ENCODE measurements around the gene GSTM1. TPM values are rescaled to one million over a fixed set of nuclear protein-coding genes. Genes with fewer than 3 reads are reported as not detected.
"Not testable (repeated sequence)": the region's sequence is repeated elsewhere in the genome, so short reads cannot be mapped to it uniquely, and the experiment has no call there.

Gene GSTM1
- total and polyA plus RNA-seq, 2 donors (not counting 3 experiments of a cell fraction or from before 2014, with no cell fraction given): 35.5 TPM; not detected in 1

GRCh38 chr1:109697066-109697465 lies 9.4 kb downstream of the GSTM1 start:
- Histone ChIP-seq H3K27ac (ENCODE audit: insufficient read depth, low read depth, low read length) (no peak overlapping the region), H3K27me3 (ENCODE audit: control insufficient read depth in 2 of 2, insufficient read depth in 2 of 2, low read length in 2 of 2) (no peaks in the 10 kb centered on the region), H3K9ac (replicated peaks; ENCODE audit: extremely low read depth, insufficient read depth, low read length) (no peak overlapping the region), H3K9me1 (replicated peaks; ENCODE audit: control insufficient read depth, extremely low read depth, insufficient read depth, low read length) (no peaks in the 10 kb centered on the region), H3K36me3 (ENCODE audit: control insufficient read depth in 2 of 2, extremely low read depth in 1 of 2, insufficient read depth in 2 of 2, low read length in 2 of 2) (no peaks in the 10 kb centered on the region), H3K4me2 (ENCODE audit: insufficient read depth, low read length) (no peak overlapping the region), H4K20me1 (replicated peaks; ENCODE audit: control insufficient read depth, extremely low read depth, insufficient read depth, low read length) (no peaks in the 10 kb centered on the region), H3K9me3 (replicated peaks; ENCODE audit: control insufficient read depth, insufficient read depth, low read length) (no peaks in the 10 kb centered on the region), H3K4me1 (ENCODE audit: control insufficient read depth, extremely low read depth, insufficient read depth, low read length) (no peaks in the 10 kb centered on the region), H3K4me3 (replicated peaks in 1 of 3; ENCODE audit: insufficient read depth in 1 of 3, low read depth in 1 of 3, low read length in 3 of 3) (no peak overlapping the region), H2AFZ (ENCODE audit: low read depth, low read length) (no peak overlapping the region), H3K79me2 (ENCODE audit: control insufficient read depth, insufficient read depth, low read length) (no peaks in the 10 kb centered on the region)
- DNase-seq (ENCODE audit: low read depth, low spot score) (no peak), FAIRE-seq (no peak)
- intact Hi-C loops (cut with micrococcal nuclease): no loop called here
- CTCF ChIA-PET: interaction anchor here (0.6 kb wide), 1 partner anchor 67 kb away, joined by 3 read pairs; no protein-coding TSS in a partner anchor
- BruUV-seq (replicated peaks): no TSS peak
- POLR2A ChIA-PET: interaction anchor here (0.7 kb wide), 1 partner anchor 52 kb away, joined by 3 read pairs; no protein-coding TSS in a partner anchor
- TF ChIP-seq MYC (IDR thresholded peaks at IDR 0.05; ENCODE audit: low read depth, low read length): no peak
- no peak for TF ChIP-seq POLR2AphosphoS5 (IDR thresholded peaks at IDR 0.05; ENCODE audit: insufficient read depth, low read depth, low read length)
- no peak for TF ChIP-seq GATA2 (IDR thresholded peaks at IDR 0.05; ENCODE audit: insufficient read depth, insufficient read length, low read depth, low read length)
- no peak for TF ChIP-seq JUN (IDR thresholded peaks at IDR 0.05; ENCODE audit: borderline replicate concordance, insufficient read depth, insufficient read length, low read depth)
- no peak for TF ChIP-seq EZH2 (IDR thresholded peaks at IDR 0.05; ENCODE audit: borderline replicate concordance, low read depth, low read length, severe bottlenecking)
- TF ChIP-seq FOS (IDR thresholded peaks at IDR 0.05; ENCODE audit: borderline replicate concordance, insufficient read depth, low read length): no peak
- no peak for TF ChIP-seq CTCF (IDR thresholded peaks at IDR 0.05; ENCODE audit: extremely low read depth in 1 of 2, insufficient read depth in 1 of 2, low read depth in 1 of 2, low read length in 2 of 2)
- TF ChIP-seq POLR2A (IDR thresholded peaks at IDR 0.05; ENCODE audit: low read depth, low read length): no peak
- TF ChIP-seq MAX (IDR thresholded peaks at IDR 0.05; ENCODE audit: insufficient read depth, insufficient read length): no peak
- dilution Hi-C loops (cut with MboI; ENCODE audit: extremely low pct_ligation_motif_present, low sequenced_read_pairs): no loop called here

- H3K4me2 ChIP-seq (ENCODE audit: insufficient read depth, low read length); H3K9me3 ChIP-seq (replicated peaks; ENCODE audit: control insufficient read depth, insufficient read depth, low read length); dilution Hi-C loops (cut with MboI; ENCODE audit: extremely low pct_ligation_motif_present, low sequenced_read_pairs); H4K20me1 ChIP-seq (replicated peaks; ENCODE audit: control insufficient read depth, extremely low read depth, insufficient read depth, low read length); H3K9me1 ChIP-seq (replicated peaks; ENCODE audit: control insufficient read depth, extremely low read depth, insufficient read depth, low read length); H3K4me3 ChIP-seq (replicated peaks in 1 of 3; ENCODE audit: insufficient read depth in 1 of 3, low read depth in 1 of 3, low read length in 3 of 3); intact Hi-C loops (cut with micrococcal nuclease); H3K27ac ChIP-seq (ENCODE audit: insufficient read depth, low read depth, low read length); POLR2A ChIA-PET; H3K27me3 ChIP-seq (ENCODE audit: control insufficient read depth in 2 of 2, insufficient read depth in 2 of 2, low read length in 2 of 2); DNase-seq (ENCODE audit: low read depth, low spot score); BruUV-seq (replicated peaks); FAIRE-seq; CTCF ChIA-PET; H3K9ac ChIP-seq (replicated peaks; ENCODE audit: extremely low read depth, insufficient read depth, low read length); H3K79me2 ChIP-seq (ENCODE audit: control insufficient read depth, insufficient read depth, low read length); H3K36me3 ChIP-seq (ENCODE audit: control insufficient read depth in 2 of 2, extremely low read depth in 1 of 2, insufficient read depth in 2 of 2, low read length in 2 of 2); H3K4me1 ChIP-seq (ENCODE audit: control insufficient read depth, extremely low read depth, insufficient read depth, low read length); H2AFZ ChIP-seq (ENCODE audit: low read depth, low read length): not testable (repeated sequence)
Measured at GRCh38 chr1:109697861-109698260, 10.2 kb downstream of the GSTM1 start.

- H3K36me3 ChIP-seq (ENCODE audit: control insufficient read depth in 2 of 2, extremely low read depth in 1 of 2, insufficient read depth in 2 of 2, low read length in 2 of 2); H3K9me1 ChIP-seq (replicated peaks; ENCODE audit: control insufficient read depth, extremely low read depth, insufficient read depth, low read length); H3K4me1 ChIP-seq (ENCODE audit: control insufficient read depth, extremely low read depth, insufficient read depth, low read length); H3K4me2 ChIP-seq (ENCODE audit: insufficient read depth, low read length); FAIRE-seq; H3K9me3 ChIP-seq (replicated peaks; ENCODE audit: control insufficient read depth, insufficient read depth, low read length); H3K9ac ChIP-seq (replicated peaks; ENCODE audit: extremely low read depth, insufficient read depth, low read length); CTCF ChIA-PET; DNase-seq (ENCODE audit: low read depth, low spot score); dilution Hi-C loops (cut with MboI; ENCODE audit: extremely low pct_ligation_motif_present, low sequenced_read_pairs); H4K20me1 ChIP-seq (replicated peaks; ENCODE audit: control insufficient read depth, extremely low read depth, insufficient read depth, low read length); H3K4me3 ChIP-seq (replicated peaks in 1 of 3; ENCODE audit: insufficient read depth in 1 of 3, low read depth in 1 of 3, low read length in 3 of 3); H3K27me3 ChIP-seq (ENCODE audit: control insufficient read depth in 2 of 2, insufficient read depth in 2 of 2, low read length in 2 of 2); BruUV-seq (replicated peaks); H3K79me2 ChIP-seq (ENCODE audit: control insufficient read depth, insufficient read depth, low read length); H2AFZ ChIP-seq (ENCODE audit: low read depth, low read length); intact Hi-C loops (cut with micrococcal nuclease); H3K27ac ChIP-seq (ENCODE audit: insufficient read depth, low read depth, low read length); POLR2A ChIA-PET: not testable (repeated sequence)
Measured at GRCh38 chr1:109702940-109703339, 15.3 kb downstream of the GSTM1 start.

All from endothelial cell of umbilical vein (primary cell).